Activated T-cell treated with anti-CD3 and anti-CD28 coated beads, Interleukin-2, amount 50 U/mL, for 24 hours (primary cell): ENCODE data around the gene CD83.

ENCODE experiments used
- DNase-seq: peaks from one replicate; pipeline ENCODE4 v3.0.0-alpha.2; 2020
- H3K27ac Mint-ChIP-seq: 2 replicates; pipeline ENCODE4 v1.8.0; 2020; ENCODE audit warnings: mild to moderate bottlenecking, mixed read lengths
- H3K27me3 Mint-ChIP-seq: 2 replicates; pipeline ENCODE4 v1.8.0; 2020; ENCODE audit warnings: mixed read lengths
- H3K36me3 Mint-ChIP-seq: 2 replicates; pipeline ENCODE4 v1.8.0; 2020; ENCODE audit warnings: low read depth, mixed read lengths
- H3K4me1 Mint-ChIP-seq: 2 replicates; pipeline ENCODE4 v1.8.0; 2020; ENCODE audit warnings: low read depth, mixed read lengths
- H3K4me3 Mint-ChIP-seq: 2 replicates; pipeline ENCODE4 v1.8.0; 2020; ENCODE audit warnings: mild to moderate bottlenecking, moderate library complexity, mixed read lengths
- H3K9me3 Mint-ChIP-seq: 2 replicates; pipeline ENCODE4 v1.8.0; 2020; ENCODE audit warnings: mixed read lengths

The CD83 gene

GRCh38 chr6:14105547-14105946 lies 12.0 kb upstream of the CD83 start:
- DNase-seq, result no peak
- H3K36me3 Mint-ChIP-seq, result no peaks in the 10 kb centered on the region

GRCh38 chr6:14107000-14107399 lies 10.6 kb upstream of the CD83 start:
- no peak for DNase-seq
- H3K27me3 Mint-ChIP-seq, result peaks cover 21% of the 10 kb centered on the region
- H3K27ac Mint-ChIP-seq, result no peak overlapping the region
- peaks cover 14% of the 10 kb centered on the region for H3K9me3 Mint-ChIP-seq
- H3K36me3 Mint-ChIP-seq, result no peaks in the 10 kb centered on the region
- H3K4me1 Mint-ChIP-seq, result peaks cover 34% of the 10 kb centered on the region
- no peak overlapping the region for H3K4me3 Mint-ChIP-seq

More at GRCh38 chr6:14105547-14105946, 12.0 kb upstream of the CD83 start:
- no peak overlapping the region for H3K27ac Mint-ChIP-seq
- peaks cover 19% of the 10 kb centered on the region for H3K27me3 Mint-ChIP-seq
- H3K9me3 Mint-ChIP-seq, result peaks cover 14% of the 10 kb centered on the region
- H3K4me1 Mint-ChIP-seq, result peaks cover 32% of the 10 kb centered on the region
- no peak overlapping the region for H3K4me3 Mint-ChIP-seq

GRCh38 chr6:14107711-14108494 lies 9.7 kb upstream of the CD83 start:
- H3K4me3 Mint-ChIP-seq, result peak overlapping the region; percentile 34
- peaks cover 34% of the 10 kb centered on the region for H3K4me1 Mint-ChIP-seq

DNA sequence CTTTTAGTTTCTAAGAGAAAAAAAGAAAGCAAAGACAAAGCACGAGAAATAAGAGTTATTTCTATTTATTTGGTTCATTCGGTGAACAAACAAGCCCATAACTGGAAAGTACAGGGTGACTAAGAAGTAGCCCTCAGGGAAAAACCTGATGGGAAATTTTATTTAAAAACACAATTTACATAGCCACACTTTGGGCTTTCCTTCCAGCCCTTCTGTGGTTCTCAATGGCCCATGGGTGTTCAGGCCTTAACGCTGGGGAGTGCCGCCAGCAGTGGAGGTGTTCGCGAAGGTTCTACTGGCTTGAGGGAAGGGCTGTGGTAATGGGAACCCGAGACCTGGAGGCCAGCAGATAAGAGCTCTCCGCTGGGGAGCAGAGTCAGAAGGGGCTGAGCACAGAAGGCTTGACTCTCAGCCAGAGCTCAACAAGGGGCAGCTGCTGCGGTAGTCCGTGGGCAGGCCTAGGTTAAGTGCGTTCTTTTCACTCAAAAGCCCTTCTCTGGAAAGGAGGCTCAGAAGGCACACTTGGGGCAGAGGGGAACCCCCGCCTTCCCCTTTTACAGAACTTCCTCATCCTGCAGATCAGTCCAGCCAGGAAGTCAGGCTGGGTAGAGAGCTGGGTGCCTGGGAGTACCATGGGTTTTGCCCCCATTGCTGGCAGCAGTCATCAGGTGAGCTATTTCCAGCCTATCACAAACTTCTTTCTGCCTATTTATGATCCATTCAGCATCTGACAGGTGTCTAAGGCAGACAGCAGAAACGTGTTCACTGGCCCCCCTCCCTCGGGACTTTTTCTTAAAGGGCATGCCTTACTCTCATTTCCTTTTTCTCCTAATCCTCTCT lies 8.8 kb upstream of the CD83 start:
- Mint-ChIP-seq H3K27me3 (peaks cover 15% of the 10 kb centered on the region), H3K4me3 (peak overlapping the region; percentile 51), H3K36me3 (no peaks in the 10 kb centered on the region), H3K9me3 (peaks cover 14% of the 10 kb centered on the region), H3K4me1 (peaks cover 34% of the 10 kb centered on the region), H3K27ac (peak overlapping the region; percentile 81)
- DNase-seq, result peak; percentile 50

More at GRCh38 chr6:14107711-14108494, 9.7 kb upstream of the CD83 start:
- H3K36me3 Mint-ChIP-seq, result no peaks in the 10 kb centered on the region
- H3K27ac Mint-ChIP-seq, result peak overlapping the region; percentile 81
- H3K27me3 Mint-ChIP-seq, result peaks cover 21% of the 10 kb centered on the region
- no peak for DNase-seq
- H3K9me3 Mint-ChIP-seq, result peaks cover 14% of the 10 kb centered on the region

GRCh38 chr6:14109411-14109826 lies 8.2 kb upstream of the CD83 start:
- H3K27me3 Mint-ChIP-seq, result peaks cover 14% of the 10 kb centered on the region
- H3K4me3 Mint-ChIP-seq, result peak overlapping the region; percentile 51
- H3K9me3 Mint-ChIP-seq, result peaks cover 14% of the 10 kb centered on the region
- no peaks in the 10 kb centered on the region for H3K36me3 Mint-ChIP-seq
- H3K4me1 Mint-ChIP-seq, result peaks cover 34% of the 10 kb centered on the region
- DNase-seq, result no peak
- H3K27ac Mint-ChIP-seq, result peak overlapping the region; percentile 81

DNA sequence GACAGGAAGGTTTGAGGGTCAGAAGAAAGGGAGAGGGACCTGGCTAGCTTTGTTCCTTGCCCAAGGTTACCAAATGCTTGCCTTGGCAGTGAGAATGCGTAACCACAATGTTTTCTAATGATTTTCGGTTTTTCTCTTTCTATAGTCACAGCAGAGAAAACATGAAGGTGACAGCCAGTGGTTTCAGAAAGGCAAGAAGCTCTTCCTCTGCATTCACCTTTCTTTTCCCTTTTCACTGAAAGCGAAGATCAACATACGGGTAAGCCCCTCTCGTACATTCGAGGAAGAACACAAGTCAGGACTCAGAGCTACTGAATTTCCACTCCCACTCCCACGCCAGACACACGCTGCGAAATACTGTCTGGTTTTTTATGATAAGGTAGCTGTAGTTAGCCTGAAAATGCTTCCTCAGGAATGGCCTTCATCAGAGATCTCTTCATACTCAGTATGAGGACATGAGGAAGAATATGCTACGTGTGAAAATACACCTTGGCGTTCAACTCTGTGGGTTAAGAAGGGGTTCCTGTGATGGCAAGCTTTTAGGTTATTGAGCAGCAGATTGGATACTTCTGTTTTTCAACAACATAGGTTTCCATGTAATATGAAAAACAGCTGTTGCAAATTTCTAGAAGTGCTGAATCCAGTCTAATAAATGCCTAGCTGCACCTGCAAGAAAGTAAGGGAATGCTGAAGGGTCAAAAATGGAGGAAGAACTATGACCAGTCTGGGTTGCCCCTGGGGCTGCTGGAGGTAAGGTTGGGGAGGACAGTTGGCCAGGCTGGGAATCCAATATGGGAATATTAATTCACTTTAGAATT lies 7.4 kb upstream of the CD83 start:
- Mint-ChIP-seq H3K9me3 (peaks cover 14% of the 10 kb centered on the region), H3K4me3 (peak overlapping the region; percentile 51), H3K27me3 (peaks cover 8% of the 10 kb centered on the region), H3K4me1 (peaks cover 34% of the 10 kb centered on the region), H3K36me3 (no peaks in the 10 kb centered on the region), H3K27ac (peak overlapping the region; percentile 81)
- peak; percentile 47 for DNase-seq

- no peak overlapping the region for H3K4me3 Mint-ChIP-seq
- no peak overlapping the region for H3K27ac Mint-ChIP-seq
- H3K9me3 Mint-ChIP-seq, result no peaks in the 10 kb centered on the region
- no peak for DNase-seq
- peaks cover 14% of the 10 kb centered on the region for H3K36me3 Mint-ChIP-seq
- H3K27me3 Mint-ChIP-seq, result peaks cover 4% of the 10 kb centered on the region
- H3K4me1 Mint-ChIP-seq, result peaks cover 35% of the 10 kb centered on the region
These were observed 3.6 kb upstream of the CD83 start for GRCh38 chr6:14113976-14114375.

DNA sequence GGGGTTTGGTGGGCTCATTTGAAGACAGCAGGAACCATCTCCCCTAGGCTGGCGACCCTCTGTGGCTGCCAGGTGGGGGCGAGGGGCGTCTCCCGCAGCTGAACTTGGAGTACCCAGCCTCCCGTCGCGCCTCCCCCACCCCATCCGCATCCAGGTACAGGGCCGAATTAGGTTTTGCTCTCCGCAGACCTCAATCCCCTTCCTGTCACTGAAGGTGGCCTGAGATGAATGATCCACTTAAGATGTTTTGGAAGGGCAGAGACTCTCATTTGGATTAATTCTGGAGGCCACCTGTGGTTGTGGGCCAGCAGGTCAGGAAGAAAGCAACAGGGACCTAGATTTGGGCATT lies 493 bp downstream of the CD83 start:
- Mint-ChIP-seq H3K36me3 (peaks cover 55% of the 10 kb centered on the region), H3K4me3 (peak overlapping the region; percentile 92), H3K9me3 (no peaks in the 10 kb centered on the region), H3K27me3 (peaks cover 2% of the 10 kb centered on the region), H3K27ac (peak overlapping the region; percentile 92), H3K4me1 (peaks cover 50% of the 10 kb centered on the region)
- no peak for DNase-seq

GRCh38 chr6:14118446-14118845 lies 874 bp downstream of the CD83 start:
- DNase-seq, result no peak
- Mint-ChIP-seq H3K27me3 (peaks cover 2% of the 10 kb centered on the region), H3K9me3 (no peaks in the 10 kb centered on the region), H3K27ac (peak overlapping the region; percentile 92), H3K36me3 (peaks cover 59% of the 10 kb centered on the region), H3K4me1 (peaks cover 53% of the 10 kb centered on the region), H3K4me3 (peak overlapping the region; percentile 92)

- DNase-seq, result no peak
- peak overlapping the region; percentile 92 for H3K4me3 Mint-ChIP-seq
- H3K27ac Mint-ChIP-seq, result no peak overlapping the region
- H3K4me1 Mint-ChIP-seq, result peaks cover 62% of the 10 kb centered on the region
- H3K9me3 Mint-ChIP-seq, result no peaks in the 10 kb centered on the region
- no peaks in the 10 kb centered on the region for H3K27me3 Mint-ChIP-seq
- peaks cover 72% of the 10 kb centered on the region for H3K36me3 Mint-ChIP-seq
These were observed 2.2 kb downstream of the CD83 start for GRCh38 chr6:14119784-14120183.

- no peak for DNase-seq
- peak overlapping the region; percentile 92 for H3K4me3 Mint-ChIP-seq
- H3K4me1 Mint-ChIP-seq, result peaks cover 67% of the 10 kb centered on the region
- peaks cover 80% of the 10 kb centered on the region for H3K36me3 Mint-ChIP-seq
- H3K9me3 Mint-ChIP-seq, result no peaks in the 10 kb centered on the region
- H3K27ac Mint-ChIP-seq, result peak overlapping the region; percentile 5
- H3K27me3 Mint-ChIP-seq, result no peaks in the 10 kb centered on the region
These were observed 3.0 kb downstream of the CD83 start for GRCh38 chr6:14120546-14120945.

DNA sequence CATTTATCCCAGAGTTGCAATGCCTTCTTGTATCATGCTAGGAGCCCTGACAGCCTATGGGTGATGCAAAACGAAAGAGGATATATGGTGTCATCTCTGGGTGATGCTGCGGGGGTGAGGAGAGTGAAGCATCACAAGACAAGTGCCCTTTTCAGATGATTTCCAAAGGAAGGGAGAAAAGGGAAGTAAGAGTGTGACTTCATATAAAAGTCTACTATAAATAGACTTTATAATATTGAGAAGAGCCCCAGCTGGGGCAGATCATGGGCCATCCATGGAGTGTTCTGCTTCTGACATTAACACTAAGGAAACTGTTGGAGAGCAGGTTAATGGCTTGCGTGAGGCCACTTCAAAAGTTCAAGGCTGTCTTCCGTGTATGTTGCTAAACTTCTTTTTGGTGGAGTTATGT lies 4.4 kb downstream of the CD83 start:
- Mint-ChIP-seq H3K36me3 (peaks cover 92% of the 10 kb centered on the region), H3K27me3 (no peaks in the 10 kb centered on the region), H3K4me1 (peaks cover 74% of the 10 kb centered on the region), H3K4me3 (peak overlapping the region; percentile 18), H3K27ac (peak overlapping the region; percentile 23), H3K9me3 (no peaks in the 10 kb centered on the region)
- DNase-seq, result no peak

DNA sequence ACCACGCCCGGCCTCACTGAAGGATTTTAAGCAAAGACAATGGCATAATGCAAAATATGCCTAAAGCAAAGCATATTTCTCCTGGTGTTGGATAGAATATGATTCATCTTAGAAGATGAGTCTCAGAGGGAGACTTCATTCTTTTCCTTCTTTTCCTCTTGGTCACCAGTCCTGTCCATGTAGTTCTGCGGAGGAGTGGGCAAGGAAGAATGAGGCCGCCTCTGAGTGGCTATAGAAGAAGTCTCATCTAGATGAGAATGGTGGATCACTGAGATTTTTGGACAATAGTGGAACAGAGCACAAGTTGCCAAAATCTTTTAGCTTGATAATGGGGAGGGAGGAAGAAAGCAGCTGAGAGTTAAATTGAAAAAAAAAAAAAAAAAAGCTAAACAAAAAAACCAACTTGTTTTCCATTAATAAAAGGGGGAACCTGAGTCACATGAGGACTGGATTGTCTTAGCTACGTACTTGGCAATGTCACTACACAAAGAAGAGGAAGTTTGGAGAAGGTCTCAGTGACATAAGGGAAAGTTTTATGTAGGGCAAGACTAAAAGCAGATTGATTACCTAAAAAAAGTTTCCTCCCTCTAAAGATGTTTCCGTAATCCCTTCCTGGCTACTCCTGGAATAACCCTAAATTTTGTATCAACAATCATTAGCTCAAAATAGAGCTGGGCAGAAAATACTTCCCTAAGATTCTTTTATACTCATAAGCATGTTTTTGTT lies 6.0 kb downstream of the CD83 start:
- peaks cover 99% of the 10 kb centered on the region for H3K36me3 Mint-ChIP-seq
- no peak overlapping the region for H3K4me3 Mint-ChIP-seq
- peaks cover 75% of the 10 kb centered on the region for H3K4me1 Mint-ChIP-seq
- H3K27me3 Mint-ChIP-seq, result no peaks in the 10 kb centered on the region
- H3K9me3 Mint-ChIP-seq, result no peaks in the 10 kb centered on the region
- H3K27ac Mint-ChIP-seq, result no peak overlapping the region
- DNase-seq, result no peak

- Mint-ChIP-seq H3K4me3 (no peak overlapping the region), H3K27ac (peak overlapping the region; percentile 9)
These were observed 7.8 kb downstream of the CD83 start for GRCh38 chr6:14125346-14125745.

More at GRCh38 chr6:14125346-14125745, 7.8 kb downstream of the CD83 start:
- Mint-ChIP-seq H3K36me3 (peaks cover 99% of the 10 kb centered on the region), H3K9me3 (no peaks in the 10 kb centered on the region), H3K27me3 (no peaks in the 10 kb centered on the region), H3K4me1 (peaks cover 68% of the 10 kb centered on the region)
- no peak for DNase-seq
